HG03045 (cell line): ENCODE data around the gene SLC4A7.
A peak's percentile ranks its signal among the peaks of the same experiment; 100 is the strongest.
"Not testable (repeated sequence)": the region's sequence is repeated elsewhere in the genome, so short reads cannot be mapped to it uniquely, and the experiment has no call there.

Experiments used
- ATAC-seq: cut with Tn5 transposase; IDR thresholded peaks from one replicate; pipeline ENCODE4 v1.9.1; 2021; ENCODE audit warnings: mild to moderate bottlenecking, moderate library complexity; ENCODE audit not compliant: unreplicated experiment

The SLC4A7 gene

GRCh38 chr3:27438352-27438751 is 45.8 kb downstream of the SLC4A7 start:
- not testable (repeated sequence) for ATAC-seq

- no peak for ATAC-seq
Measured at GRCh38 chr3:27431116-27431515, 53.1 kb downstream of the SLC4A7 start.

GRCh38 chr3:27429909-27430308 is 54.3 kb downstream of the SLC4A7 start:
- no peak for ATAC-seq

- ATAC-seq: no peak
Measured at GRCh38 chr3:27428446-27428845, 55.7 kb downstream of the SLC4A7 start.

GRCh38 chr3:27426926-27427325 is 57.3 kb downstream of the SLC4A7 start:
- no peak for ATAC-seq

- ATAC-seq: no peak
Measured at GRCh38 chr3:27425896-27426565, 58.2 kb downstream of the SLC4A7 start.

- ATAC-seq: not testable (repeated sequence)
Measured at GRCh38 chr3:27424812-27425521, 59.2 kb downstream of the SLC4A7 start.

- ATAC-seq: no peak
Measured at GRCh38 chr3:27423463-27423862, 60.7 kb downstream of the SLC4A7 start.

- no peak for ATAC-seq
Measured at GRCh38 chr3:27422617-27423016, 61.6 kb downstream of the SLC4A7 start.

- no peak for ATAC-seq
Measured at GRCh38 chr3:27415202-27415601, 69.0 kb downstream of the SLC4A7 start.

GRCh38 chr3:27392950-27393679 is 91.1 kb downstream of the SLC4A7 start:
- peak; percentile 64 for ATAC-seq

- not testable (repeated sequence) for ATAC-seq
Measured at GRCh38 chr3:27392414-27392813, 91.8 kb downstream of the SLC4A7 start.

GRCh38 chr3:27391796-27392195 is 92.4 kb downstream of the SLC4A7 start:
- no peak for ATAC-seq

GRCh38 chr3:27387625-27388024 is 96.6 kb downstream of the SLC4A7 start:
- no peak for ATAC-seq

- ATAC-seq: no peak
Measured at GRCh38 chr3:27385504-27385903, 98.7 kb downstream of the SLC4A7 start.

GRCh38 chr3:27384191-27384590 is 100.0 kb downstream of the SLC4A7 start:
- ATAC-seq: no peak

- no peak for ATAC-seq
Measured at GRCh38 chr3:27380433-27381357, 103.5 kb downstream of the SLC4A7 start.

- no peak for ATAC-seq
Measured at GRCh38 chr3:27378331-27378730, 105.9 kb downstream of the SLC4A7 start.

- ATAC-seq: no peak
Measured at GRCh38 chr3:27376109-27376772, 107.9 kb downstream of the SLC4A7 start.
